K562 (cell line): ENCODE measurements around the gene ZNF215. TPM values are rescaled to one million over a fixed set of nuclear protein-coding genes. Genes with fewer than 3 reads are reported as not detected.

ENCODE experiments used
- ATAC-seq: fragments of 200-7000 bp; cut with Tn5 transposase; 3 replicates; pipeline ENCODE4 v1.9.1; 2020; ENCODE audit warnings: moderate library complexity
- BruUV-seq: library from RNA; stranded (reverse); fragments of 400-500 nt; replicated peaks from 2 replicates; lab custom pipeline; 2021; lab: Mats Ljungman, UMichigan
- CTCF ChIA-PET: fragments of 300-600 bp; formaldehyde crosslinking; extraction: SDS; loops from one replicate; lab custom pipeline; 2021; ENCODE audit warnings: low intra/inter-chr PET ratio; lab: Yijun Ruan, JAX
- POLR2A ChIA-PET: fragments of 300-600, 350-650 bp; sonication (Branson Sonifier 250); formaldehyde crosslinking; extraction: SDS; loops from one replicate; lab custom pipeline; 2021; ENCODE audit warnings: antibody characterized with exemption, inconsistent platforms; lab: Yijun Ruan, JAX
- DNase-seq, 4 experiments: peaks; one replicate each; pipeline versions ENCODE4 v3.0.0 to v3.0.0-alpha.2; 2011 to 2018; ENCODE audit warnings: low spot score in 3 of 4, mixed read lengths in 3 of 4; ENCODE audit errors: extremely low read depth in 1 of 4
- FAIRE-seq: peaks from 2 replicates; lab custom pipeline; 2011; peaks lifted over from hg19 to GRCh38; lab: Jason Lieb, UNC
- H2AFZ ChIP-seq: 2 replicates; pipeline ENCODE4 v1.6.0; 2011; ENCODE audit warnings: low read depth, low read length, control low read depth, inconsistent platforms
- H3K27ac ChIP-seq: fragments of 200-600 bp; 3 replicates; pipeline ENCODE4 v1.8.0; 2011; ENCODE audit warnings: low read depth, mild to moderate bottlenecking, control low read depth, inconsistent platforms, low read length, moderate library complexity, mixed read lengths; ENCODE audit errors: extremely low read depth
- H3K27me3 ChIP-seq, 2 experiments: fragments of 300-600 bp in 1 of 2; 2 replicates in 1 of 2; 3 replicates in 1 of 2; pipeline versions ENCODE4 v1.6.0 to v1.8.0; 2011; ENCODE audit warnings: inconsistent platforms in 2 of 2, low read length in 2 of 2, mild to moderate bottlenecking in 1 of 2, mixed read lengths in 1 of 2, moderate library complexity in 1 of 2; ENCODE audit not compliant: control insufficient read depth in 2 of 2, insufficient read depth in 2 of 2
- H3K36me3 ChIP-seq: fragments of 300-600 bp; 3 replicates; pipeline ENCODE4 v1.8.0; 2011; ENCODE audit warnings: mild to moderate bottlenecking, low read length, inconsistent platforms; ENCODE audit not compliant: control insufficient read depth, insufficient read depth
- H3K4me1 ChIP-seq, 2 experiments: fragments of 200-600 bp in 1 of 2; replicated peaks in 1 of 2; 2 replicates in 1 of 2; 3 replicates in 1 of 2; pipeline versions ENCODE4 v1.5.1 to v1.8.0; 2011; ENCODE audit warnings: inconsistent platforms in 2 of 2, low read length in 2 of 2, mild to moderate bottlenecking in 1 of 2, mixed read lengths in 1 of 2, moderate library complexity in 1 of 2; ENCODE audit not compliant: control insufficient read depth in 2 of 2, insufficient read depth in 2 of 2
- H3K4me2 ChIP-seq: 2 replicates; pipeline ENCODE4 v1.6.1; 2011; ENCODE audit warnings: low read length, control low read depth, inconsistent platforms, mixed read lengths; ENCODE audit not compliant: insufficient read depth
- H3K4me3 ChIP-seq: fragments of 200-600 bp; sonication (generic), shearing (Covaris generic); 2 replicates; pipeline ENCODE4 v1.5.1; 2016; ENCODE audit warnings: control low read depth, inconsistent platforms
- H3K79me2 ChIP-seq: fragments of 200-600 bp; 3 replicates; pipeline ENCODE4 v1.8.0; 2011; ENCODE audit warnings: low read length, inconsistent platforms; ENCODE audit not compliant: control insufficient read depth, insufficient read depth
- H3K9ac ChIP-seq, 2 experiments: 2 replicates each; pipeline versions ENCODE4 v1.6.0 to v1.6.1; 2011; ENCODE audit warnings: low read depth in 2 of 2, low read length in 2 of 2, control low read depth in 1 of 2, inconsistent platforms in 1 of 2, mild to moderate bottlenecking in 1 of 2, mixed read lengths in 1 of 2; ENCODE audit not compliant: insufficient read depth in 1 of 2
- H3K9me1 ChIP-seq: one replicate; pipeline ENCODE4 v1.6.0; 2011; ENCODE audit warnings: inconsistent platforms, mild to moderate bottlenecking, low read length, moderate library complexity; ENCODE audit not compliant: control insufficient read depth, insufficient read depth
- H3K9me3 ChIP-seq: replicated peaks from 2 replicates; pipeline ENCODE4 v1.5.1; 2011; ENCODE audit warnings: low read depth, low read length, inconsistent platforms; ENCODE audit not compliant: control insufficient read depth, insufficient read depth
- H4K20me1 ChIP-seq: replicated peaks from 2 replicates; pipeline ENCODE4 v1.6.1; 2011; ENCODE audit warnings: low read length, inconsistent platforms, mixed read lengths; ENCODE audit not compliant: control insufficient read depth, insufficient read depth
- BRF1 ChIP-seq: IDR thresholded peaks from 3 replicates; pipeline ENCODE4 v1.6.1; 2011; ENCODE audit warnings: borderline replicate concordance, mild to moderate bottlenecking; ENCODE audit not compliant: insufficient read length; ENCODE audit errors: extremely low read depth
- KLF6 ChIP-seq: fragments of 250-450 bp; sonication (Bioruptor Pico); IDR thresholded peaks from 2 replicates; pipeline ENCODE4 v1.4.0; 2020; ENCODE audit warnings: mild to moderate bottlenecking, moderate library complexity, borderline replicate concordance
- MEF2D ChIP-seq: conservative IDR thresholded peaks from 2 replicates; pipeline ENCODE4 v1.6.1; 2016; ENCODE audit warnings: low read depth, missing genetic modification characterization, missing compliant biosample characterization
- SMC3 ChIP-seq: conservative IDR thresholded peaks from 2 replicates; pipeline ENCODE4 v1.6.1; 2011; ENCODE audit warnings: low read depth, low read length, improper control_type of control experiment; ENCODE audit not compliant: insufficient read depth
- WGBS: fragments of 100-300 bp; shearing (Covaris generic); methylation state at CpG from one replicate; pipeline ENCODE4 v1.1.6; 2016; ENCODE audit warnings: low coverage, mixed read lengths; ENCODE audit not compliant: insufficient coverage; ENCODE audit errors: missing lambda C conversion rate; 5-methylcytosine and 5-hydroxymethylcytosine counted together
- in situ Hi-C: fragments of 300-500 bp; cut with MboI; formaldehyde crosslinking; loops from 4 replicates; pipeline ENCODE4 v1.15.0; 2018; ENCODE audit warnings: inconsistent platforms, mixed read lengths
- intact Hi-C: fragments of 100-400 bp; cut with micrococcal nuclease; formaldehyde crosslinking; loops from 2 replicates; pipeline ENCODE4 v1.14.2; 2022
- polyA plus RNA-seq, 8 experiments: library from polyadenylated mRNA; depleted of rRNA in 4 of 8; stranded (reverse) in 5 of 8; unstranded in 3 of 8; fragments of >200 nt; fragmentation: Nextera tagmentation in 2 of 8; fragmentation: Illumina TruSeq in 1 of 8; extraction: Ambion mirVana in 2 of 8; extraction: Trizol in 1 of 8; gene quantifications; 2 replicates each; pipeline versions ENCODE4 v1.2.1 to v1.2.3, GENCODE V29; 2011 to 2014; ENCODE audit warnings: inconsistent platforms in 1 of 8, missing spikeins in 1 of 8
- total RNA-seq, 7 experiments: library from RNA; depleted of rRNA in 6 of 7; stranded (reverse); fragments of >200 nt in 6 of 7; fragmentation: Illumina TruSeq in 2 of 7; extraction: Trizol in 2 of 7; gene quantifications; 2 replicates each; pipeline versions ENCODE4 v1.2.1 to v1.2.3, GENCODE V29; 2011 to 2021; ENCODE audit warnings: low replicate concordance in 1 of 7
- TF ChIP-seq, protein P1 (sequence below): fragments of 250-450 bp; sonication (Bioruptor Pico); IDR thresholded peaks from 2 replicates; pipeline ENCODE4 v1.4.0; 2020; ENCODE audit warnings: mild to moderate bottlenecking, moderate library complexity, borderline replicate concordance
- TF ChIP-seq, protein P2 (sequence below): fragments of 450-650 bp; IDR thresholded peaks from 2 replicates; pipeline ENCODE4 v1.6.1; 2016; ENCODE audit warnings: low read depth

ZNF215 gene
- total and polyA plus RNA-seq, 9 of the 15 experiments (the other 6 are each of a cell fraction or from before 2014, with no cell fraction given) = 11.2 to 19.1 (median 14.2) TPM

DNA sequence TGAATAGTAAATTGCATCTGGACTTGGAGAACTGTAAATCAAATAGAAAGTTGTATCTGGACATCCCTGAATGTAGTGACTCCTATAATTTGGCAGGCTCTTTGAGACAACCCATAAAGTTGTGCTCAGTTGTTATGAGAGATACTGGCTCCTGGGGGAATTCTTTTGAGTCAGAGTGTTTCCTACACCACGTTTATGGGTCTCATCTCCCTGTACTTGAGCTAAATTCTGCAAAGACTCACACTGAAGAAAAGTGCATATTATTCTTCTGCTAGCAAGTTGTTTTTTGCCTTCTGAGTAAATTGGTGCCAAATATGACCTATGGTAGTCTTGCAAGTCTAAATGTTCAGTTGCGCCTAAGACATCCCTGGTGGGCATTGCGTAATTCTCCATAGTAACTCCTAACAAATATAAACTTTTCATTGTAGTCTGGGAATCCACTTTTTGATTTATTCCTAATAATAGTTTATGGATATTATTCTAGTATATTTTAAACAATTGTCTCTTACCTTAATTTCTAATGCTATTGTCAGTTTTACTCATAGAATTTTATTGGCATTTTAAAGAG, 5.0 kb downstream of the ZNF215 start (continued):
- TF ChIP-seq, protein P1, sequence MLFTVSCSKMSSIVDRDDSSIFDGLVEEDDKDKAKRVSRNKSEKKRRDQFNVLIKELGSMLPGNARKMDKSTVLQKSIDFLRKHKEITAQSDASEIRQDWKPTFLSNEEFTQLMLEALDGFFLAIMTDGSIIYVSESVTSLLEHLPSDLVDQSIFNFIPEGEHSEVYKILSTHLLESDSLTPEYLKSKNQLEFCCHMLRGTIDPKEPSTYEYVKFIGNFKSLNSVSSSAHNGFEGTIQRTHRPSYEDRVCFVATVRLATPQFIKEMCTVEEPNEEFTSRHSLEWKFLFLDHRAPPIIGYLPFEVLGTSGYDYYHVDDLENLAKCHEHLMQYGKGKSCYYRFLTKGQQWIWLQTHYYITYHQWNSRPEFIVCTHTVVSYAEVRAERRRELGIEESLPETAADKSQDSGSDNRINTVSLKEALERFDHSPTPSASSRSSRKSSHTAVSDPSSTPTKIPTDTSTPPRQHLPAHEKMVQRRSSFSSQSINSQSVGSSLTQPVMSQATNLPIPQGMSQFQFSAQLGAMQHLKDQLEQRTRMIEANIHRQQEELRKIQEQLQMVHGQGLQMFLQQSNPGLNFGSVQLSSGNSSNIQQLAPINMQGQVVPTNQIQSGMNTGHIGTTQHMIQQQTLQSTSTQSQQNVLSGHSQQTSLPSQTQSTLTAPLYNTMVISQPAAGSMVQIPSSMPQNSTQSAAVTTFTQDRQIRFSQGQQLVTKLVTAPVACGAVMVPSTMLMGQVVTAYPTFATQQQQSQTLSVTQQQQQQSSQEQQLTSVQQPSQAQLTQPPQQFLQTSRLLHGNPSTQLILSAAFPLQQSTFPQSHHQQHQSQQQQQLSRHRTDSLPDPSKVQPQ (CRISPR knock-in tag) = no peak
- TF ChIP-seq KLF6 (CRISPR knock-in tag) = no peak
- TF ChIP-seq MEF2D (tag) = no peak
- TF ChIP-seq BRF1 = no peak
- no peak for TF ChIP-seq SMC3

DNA sequence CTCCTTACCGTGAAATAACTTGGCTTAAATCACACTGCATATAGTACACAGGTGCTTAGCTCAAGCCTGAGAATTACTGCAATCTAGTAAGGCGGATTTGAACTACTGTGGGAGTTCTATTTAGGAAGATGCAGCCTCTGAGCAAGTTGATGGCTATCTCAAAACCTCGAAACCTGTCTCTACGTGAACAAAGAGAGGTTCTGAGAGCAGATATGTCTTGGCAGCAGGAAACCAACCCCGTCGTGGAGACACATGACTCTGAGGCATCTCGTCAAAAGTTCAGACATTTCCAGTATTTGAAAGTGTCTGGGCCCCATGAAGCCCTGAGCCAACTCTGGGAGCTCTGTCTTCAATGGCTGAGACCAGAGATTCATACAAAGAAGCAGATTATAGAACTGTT, 5.9 kb downstream of the ZNF215 start:
- H3K4me2 ChIP-seq = no peak overlapping the region
- ATAC-seq (no peak), DNase-seq (no peak), FAIRE-seq (no peak)
- ChIA-PET CTCF (no interaction called here), POLR2A (no interaction called here)
- no peak overlapping the region for H3K9ac ChIP-seq
- in situ Hi-C loops (no loop called here), intact Hi-C loops (no loop called here)
- H3K9me3 ChIP-seq = no peaks in the 10 kb centered on the region
- no peaks in the 10 kb centered on the region for H3K9me1 ChIP-seq
- no peaks in the 10 kb centered on the region for H3K4me1 ChIP-seq
- WGBS = 65% methylated on average over 7 of the region's 7 CpGs
- peaks cover 28% of the 10 kb centered on the region for H3K79me2 ChIP-seq
- peaks cover 71% of the 10 kb centered on the region for H3K36me3 ChIP-seq
- H4K20me1 ChIP-seq = no peaks in the 10 kb centered on the region
- TF ChIP-seq, protein P2, sequence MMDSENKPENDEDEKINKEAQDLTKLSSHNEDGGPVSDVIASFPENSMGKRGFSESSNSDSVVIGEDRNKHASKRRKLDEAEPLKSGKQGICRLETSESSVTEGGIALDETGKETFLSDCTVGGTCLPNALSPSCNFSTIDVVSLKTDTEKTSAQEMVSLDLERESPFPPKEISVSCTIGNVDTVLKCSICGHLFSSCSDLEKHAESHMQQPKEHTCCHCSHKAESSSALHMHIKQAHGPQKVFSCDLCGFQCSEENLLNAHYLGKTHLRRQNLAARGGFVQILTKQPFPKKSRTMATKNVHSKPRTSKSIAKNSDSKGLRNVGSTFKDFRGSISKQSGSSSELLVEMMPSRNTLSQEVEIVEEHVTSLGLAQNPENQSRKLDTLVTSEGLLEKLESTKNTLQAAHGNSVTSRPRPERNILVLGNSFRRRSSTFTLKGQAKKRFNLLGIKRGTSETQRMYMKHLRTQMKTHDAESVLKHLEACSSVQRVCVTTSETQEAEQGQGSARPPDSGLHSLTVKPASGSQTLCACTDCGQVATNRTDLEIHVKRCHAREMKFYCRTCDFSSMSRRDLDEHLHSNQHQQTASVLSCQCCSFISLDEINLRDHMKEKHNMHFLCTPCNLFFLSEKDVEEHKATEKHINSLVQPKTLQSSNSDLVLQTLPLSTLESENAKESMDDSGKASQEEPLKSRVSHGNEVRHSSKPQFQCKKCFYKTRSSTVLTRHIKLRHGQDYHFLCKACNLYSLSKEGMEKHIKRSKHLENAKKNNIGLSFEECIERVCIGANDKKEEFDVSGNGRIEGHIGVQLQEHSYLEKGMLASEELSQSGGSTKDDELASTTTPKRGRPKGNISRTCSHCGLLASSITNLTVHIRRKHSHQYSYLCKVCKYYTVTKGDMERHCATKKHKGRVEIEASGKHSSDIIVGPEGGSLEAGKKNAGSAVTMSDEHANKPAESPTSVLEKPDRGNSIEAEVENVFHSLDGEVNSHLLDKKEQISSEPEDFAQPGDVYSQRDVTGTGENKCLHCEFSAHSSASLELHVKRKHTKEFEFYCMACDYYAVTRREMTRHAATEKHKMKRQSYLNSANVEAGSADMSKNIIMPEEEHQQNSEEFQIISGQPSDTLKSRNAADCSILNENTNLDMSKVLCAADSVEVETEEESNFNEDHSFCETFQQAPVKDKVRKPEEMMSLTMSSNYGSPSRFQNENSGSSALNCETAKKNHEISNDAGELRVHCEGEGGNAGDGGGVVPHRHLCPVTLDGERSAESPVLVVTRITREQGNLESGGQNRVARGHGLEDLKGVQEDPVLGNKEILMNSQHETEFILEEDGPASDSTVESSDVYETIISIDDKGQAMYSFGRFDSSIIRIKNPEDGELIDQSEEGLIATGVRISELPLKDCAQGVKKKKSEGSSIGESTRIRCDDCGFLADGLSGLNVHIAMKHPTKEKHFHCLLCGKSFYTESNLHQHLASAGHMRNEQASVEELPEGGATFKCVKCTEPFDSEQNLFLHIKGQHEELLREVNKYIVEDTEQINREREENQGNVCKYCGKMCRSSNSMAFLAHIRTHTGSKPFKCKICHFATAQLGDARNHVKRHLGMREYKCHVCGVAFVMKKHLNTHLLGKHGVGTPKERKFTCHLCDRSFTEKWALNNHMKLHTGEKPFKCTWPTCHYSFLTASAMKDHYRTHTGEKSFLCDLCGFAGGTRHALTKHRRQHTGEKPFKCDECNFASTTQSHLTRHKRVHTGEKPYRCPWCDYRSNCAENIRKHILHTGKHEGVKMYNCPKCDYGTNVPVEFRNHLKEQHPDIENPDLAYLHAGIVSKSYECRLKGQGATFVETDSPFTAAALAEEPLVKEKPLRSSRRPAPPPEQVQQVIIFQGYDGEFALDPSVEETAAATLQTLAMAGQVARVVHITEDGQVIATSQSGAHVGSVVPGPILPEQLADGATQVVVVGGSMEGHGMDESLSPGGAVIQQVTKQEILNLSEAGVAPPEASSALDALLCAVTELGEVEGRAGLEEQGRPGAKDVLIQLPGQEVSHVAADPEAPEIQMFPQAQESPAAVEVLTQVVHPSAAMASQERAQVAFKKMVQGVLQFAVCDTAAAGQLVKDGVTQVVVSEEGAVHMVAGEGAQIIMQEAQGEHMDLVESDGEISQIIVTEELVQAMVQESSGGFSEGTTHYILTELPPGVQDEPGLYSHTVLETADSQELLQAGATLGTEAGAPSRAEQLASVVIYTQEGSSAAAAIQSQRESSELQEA = no peak
- no peak overlapping the region for H3K4me3 ChIP-seq
- no TSS peak for BruUV-seq
- H3K27me3 ChIP-seq = no peaks in the 10 kb centered on the region
- H3K27ac ChIP-seq = no peak overlapping the region
- H2AFZ ChIP-seq = no peak overlapping the region
